Osteoblast (primary cell): ENCODE results near the gene FRMD6. TPM values are rescaled to one million over a fixed set of nuclear protein-coding genes. Genes with fewer than 3 reads are reported as not detected.
A peak's percentile ranks its signal among the peaks of the same experiment; 100 is the strongest.

ENCODE experiments used
- DNase-seq: peaks from one replicate; pipeline ENCODE4 v3.0.0; 2011; ENCODE audit warnings: low spot score, mixed read lengths; ENCODE audit not compliant: insufficient read length; ENCODE audit errors: missing footprints
- H2AFZ ChIP-seq: 2 replicates; pipeline ENCODE4 v1.6.0; 2011; ENCODE audit warnings: mild to moderate bottlenecking, low read length
- H3K27ac ChIP-seq: 2 replicates; pipeline ENCODE4 v1.5.1; 2011; ENCODE audit warnings: mild to moderate bottlenecking, low read depth, low read length, moderate library complexity
- H3K27me3 ChIP-seq: 2 replicates; pipeline ENCODE4 v1.6.0; 2012; ENCODE audit warnings: mild to moderate bottlenecking, control low read depth, inconsistent platforms, low read length, moderate library complexity; ENCODE audit not compliant: insufficient read depth
- H3K36me3 ChIP-seq: 2 replicates; pipeline ENCODE4 v1.5.1; 2011; ENCODE audit warnings: mild to moderate bottlenecking, low read length, control low read depth, moderate library complexity; ENCODE audit not compliant: insufficient read depth
- H3K4me1 ChIP-seq: 2 replicates; pipeline ENCODE4 v1.5.1; 2011; ENCODE audit warnings: mild to moderate bottlenecking, low read length, control low read depth, moderate library complexity; ENCODE audit not compliant: insufficient read depth
- H3K4me2 ChIP-seq: 2 replicates; pipeline ENCODE4 v1.6.0; 2011; ENCODE audit warnings: mild to moderate bottlenecking, low read length; ENCODE audit not compliant: insufficient read depth
- H3K4me3 ChIP-seq: fragments of 200-600 bp; sonication (generic); 3 replicates; pipeline ENCODE4 v1.5.1; 2012; ENCODE audit warnings: mild to moderate bottlenecking, low read length, inconsistent platforms; ENCODE audit not compliant: insufficient read depth
- H3K79me2 ChIP-seq: 2 replicates; pipeline ENCODE4 v1.6.0; 2012; ENCODE audit warnings: mild to moderate bottlenecking, low read length, control low read depth, inconsistent platforms; ENCODE audit not compliant: insufficient read depth
- H3K9me3 ChIP-seq: 2 replicates; pipeline ENCODE4 v1.5.1; 2011; ENCODE audit warnings: low read depth, low read length, control low read depth
- H4K20me1 ChIP-seq: 2 replicates; pipeline ENCODE4 v1.6.0; 2012; ENCODE audit warnings: mild to moderate bottlenecking, low read length, control low read depth; ENCODE audit not compliant: insufficient read depth
- total RNA-seq: library from RNA; depleted of rRNA; stranded (reverse); fragments of >200 nt; gene quantifications from 2 replicates; pipeline ENCODE4 v1.2.3, GENCODE V29; 2012
- TF ChIP-seq, protein P1 (sequence below): IDR thresholded peaks from 2 replicates; pipeline ENCODE4 v1.5.1; 2011; ENCODE audit warnings: mild to moderate bottlenecking, low read depth, low read length, moderate library complexity; ENCODE audit errors: extremely low read depth

The FRMD6 gene
- total RNA-seq, 1 donor: 584 TPM

DNA sequence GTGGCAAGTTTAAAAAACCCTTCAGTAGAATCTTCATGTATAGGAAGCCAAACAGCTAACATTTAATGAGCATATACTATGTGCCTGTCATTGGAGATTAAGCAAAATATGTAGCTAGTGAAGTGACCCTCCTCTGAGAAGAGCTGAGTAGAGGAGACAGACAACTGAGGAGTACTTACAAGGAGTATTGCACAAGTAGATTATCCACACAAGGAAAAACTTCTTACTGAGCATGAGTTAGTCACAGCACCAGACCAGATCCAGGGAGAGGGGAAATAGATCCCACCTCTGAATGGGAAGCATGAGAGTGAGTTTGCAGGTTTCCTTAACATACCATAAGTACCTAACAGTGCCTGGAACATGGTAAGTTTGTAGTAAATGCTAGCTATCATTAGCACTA is 33.0 kb downstream of the FRMD6 start:
- peaks cover 39% of the 10 kb centered on the region for H3K36me3 ChIP-seq
- H3K4me2 ChIP-seq: no peak overlapping the region
- peak overlapping the region; percentile 52 for H3K27ac ChIP-seq
- H3K9me3 ChIP-seq: no peaks in the 10 kb centered on the region
- H4K20me1 ChIP-seq: peaks cover 88% of the 10 kb centered on the region
- TF ChIP-seq, protein P1, sequence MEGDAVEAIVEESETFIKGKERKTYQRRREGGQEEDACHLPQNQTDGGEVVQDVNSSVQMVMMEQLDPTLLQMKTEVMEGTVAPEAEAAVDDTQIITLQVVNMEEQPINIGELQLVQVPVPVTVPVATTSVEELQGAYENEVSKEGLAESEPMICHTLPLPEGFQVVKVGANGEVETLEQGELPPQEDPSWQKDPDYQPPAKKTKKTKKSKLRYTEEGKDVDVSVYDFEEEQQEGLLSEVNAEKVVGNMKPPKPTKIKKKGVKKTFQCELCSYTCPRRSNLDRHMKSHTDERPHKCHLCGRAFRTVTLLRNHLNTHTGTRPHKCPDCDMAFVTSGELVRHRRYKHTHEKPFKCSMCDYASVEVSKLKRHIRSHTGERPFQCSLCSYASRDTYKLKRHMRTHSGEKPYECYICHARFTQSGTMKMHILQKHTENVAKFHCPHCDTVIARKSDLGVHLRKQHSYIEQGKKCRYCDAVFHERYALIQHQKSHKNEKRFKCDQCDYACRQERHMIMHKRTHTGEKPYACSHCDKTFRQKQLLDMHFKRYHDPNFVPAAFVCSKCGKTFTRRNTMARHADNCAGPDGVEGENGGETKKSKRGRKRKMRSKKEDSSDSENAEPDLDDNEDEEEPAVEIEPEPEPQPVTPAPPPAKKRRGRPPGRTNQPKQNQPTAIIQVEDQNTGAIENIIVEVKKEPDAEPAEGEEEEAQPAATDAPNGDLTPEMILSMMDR: no peak
- H3K4me3 ChIP-seq: no peak overlapping the region
- H3K4me1 ChIP-seq: peaks cover 60% of the 10 kb centered on the region
- peaks cover 100% of the 10 kb centered on the region for H3K79me2 ChIP-seq
- no peak for DNase-seq
- H3K27me3 ChIP-seq: no peaks in the 10 kb centered on the region
- H2AFZ ChIP-seq: no peak overlapping the region

DNA sequence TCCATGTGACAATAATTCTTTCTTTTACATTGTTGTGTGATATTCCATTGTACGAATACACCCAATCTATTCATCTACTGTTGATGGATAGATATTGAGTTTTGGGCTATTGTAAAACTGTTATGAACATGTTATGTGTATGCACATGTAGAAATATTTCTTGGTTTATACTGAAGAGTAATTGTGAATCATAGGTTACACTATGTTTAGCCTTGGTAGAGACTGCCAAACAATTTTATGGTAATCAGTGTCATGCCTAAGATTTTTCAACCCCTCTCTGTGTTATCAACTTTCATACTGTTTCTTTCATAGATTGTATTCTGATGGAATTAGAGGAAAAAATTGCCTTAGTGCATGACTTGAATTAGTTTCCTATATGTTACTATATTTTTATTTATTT is 39.5 kb downstream of the FRMD6 start:
- Histone ChIP-seq H3K4me3 (no peak overlapping the region), H3K36me3 (peaks cover 68% of the 10 kb centered on the region), H3K27me3 (no peaks in the 10 kb centered on the region), H3K79me2 (peaks cover 94% of the 10 kb centered on the region), H3K9me3 (no peaks in the 10 kb centered on the region), H3K4me1 (peaks cover 27% of the 10 kb centered on the region), H2AFZ (no peak overlapping the region), H3K4me2 (no peak overlapping the region), H4K20me1 (peaks cover 72% of the 10 kb centered on the region), H3K27ac (peak overlapping the region; percentile 30)
- TF ChIP-seq, protein P1: no peak
- peak; percentile 42 for DNase-seq

DNA sequence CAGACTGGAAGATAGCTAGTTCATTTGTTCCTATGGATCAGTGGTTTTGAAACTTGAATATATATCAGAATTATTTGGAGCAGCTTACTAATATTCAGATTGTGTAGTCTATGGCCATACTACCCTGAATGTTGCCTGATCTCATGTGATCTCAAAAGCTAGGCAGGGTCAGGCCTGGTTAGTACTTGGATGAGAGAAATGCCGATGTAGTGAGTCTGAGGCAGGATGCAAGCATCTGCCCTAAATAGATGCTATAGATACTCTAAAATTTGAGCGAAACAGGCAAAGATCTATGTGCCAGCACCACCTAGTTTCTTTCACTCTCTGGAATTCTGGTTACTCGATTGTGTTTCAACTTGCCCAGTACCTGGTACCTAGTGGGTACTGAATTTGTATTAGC is 40.9 kb downstream of the FRMD6 start:
- Histone ChIP-seq H3K79me2 (peaks cover 91% of the 10 kb centered on the region), H4K20me1 (peaks cover 71% of the 10 kb centered on the region), H3K9me3 (no peaks in the 10 kb centered on the region), H3K4me3 (no peak overlapping the region), H3K27me3 (no peaks in the 10 kb centered on the region), H3K27ac (peak overlapping the region; percentile 15), H2AFZ (no peak overlapping the region), H3K4me1 (peaks cover 23% of the 10 kb centered on the region), H3K4me2 (no peak overlapping the region), H3K36me3 (peaks cover 74% of the 10 kb centered on the region)
- TF ChIP-seq, protein P1: no peak
- peak; percentile 62 for DNase-seq

- no peak for DNase-seq
- Histone ChIP-seq H3K79me2 (peaks cover 78% of the 10 kb centered on the region), H2AFZ (no peak overlapping the region), H3K27me3 (no peaks in the 10 kb centered on the region), H3K4me2 (no peak overlapping the region), H3K27ac (peak overlapping the region; percentile 34), H3K36me3 (peaks cover 80% of the 10 kb centered on the region), H3K4me3 (no peak overlapping the region), H3K4me1 (peaks cover 3% of the 10 kb centered on the region), H4K20me1 (peaks cover 32% of the 10 kb centered on the region), H3K9me3 (no peaks in the 10 kb centered on the region)
- TF ChIP-seq, protein P1: no peak
Measured at GRCh38 chr14:51697848-51698247, 46.1 kb downstream of the FRMD6 start.
